Uterus (tissue), 4 donors: ENCODE results near the gene CEACAM6. TPM values are rescaled to one million over a fixed set of nuclear protein-coding genes. Genes with fewer than 3 reads are reported as not detected.
"Not testable (repeated sequence)": the region's sequence is repeated elsewhere in the genome, so short reads cannot be mapped to it uniquely, and the experiment has no call there.

Source experiments
- DNase-seq, 2 donors: peaks; one replicate each; pipeline ENCODE4 v3.0.0-alpha.2; 2019 to 2020
- H3K27ac ChIP-seq, 2 donors: fragments of 200-600 bp; sonication (generic); 1 replicate in 1 of 2; 2 replicates in 1 of 2; pipeline ENCODE4 v1.5.1; 2016 to 2018
- H3K27me3 ChIP-seq, 2 donors: fragments of 200-600 bp; sonication (generic); one replicate each; pipeline ENCODE4 v1.5.1; 2018 to 2019; ENCODE audit warnings: control low read depth in 1 of 2
- H3K36me3 ChIP-seq, 2 donors: fragments of 200-600 bp; sonication (generic); one replicate each; pipeline ENCODE4 v1.5.1; 2019; ENCODE audit warnings: control low read depth in 1 of 2
- H3K4me1 ChIP-seq, 2 donors: fragments of 200-600 bp; sonication (generic); one replicate each; pipeline ENCODE4 v1.5.1; 2018 to 2019; ENCODE audit warnings: control low read depth in 1 of 2
- H3K4me3 ChIP-seq, 2 donors: fragments of 200-600 bp; sonication (generic); 1 replicate in 1 of 2; 2 replicates in 1 of 2; pipeline ENCODE4 v1.5.1; 2018 to 2019; ENCODE audit warnings: mild to moderate bottlenecking in 1 of 2
- H3K9me3 ChIP-seq, 2 donors: fragments of 200-600 bp; sonication (generic); one replicate each; pipeline ENCODE4 v1.5.1; 2019; ENCODE audit warnings: control low read depth in 1 of 2
- CTCF ChIP-seq, 4 experiments: fragments of 200-600 bp in 2 of 4; fragments of 450-650 bp in 2 of 4; sonication (generic) in 2 of 4; IDR thresholded peaks; one replicate each; pipeline ENCODE4 v1.5.1; 2016 to 2019; ENCODE audit warnings: antibody characterized with exemption in 4 of 4, mild to moderate bottlenecking in 2 of 4, moderate library complexity in 1 of 4
- POLR2A ChIP-seq, 2 donors: fragments of 450-650 bp; IDR thresholded peaks; one replicate each; pipeline ENCODE4 v1.6.1; 2016; ENCODE audit warnings: antibody characterized with exemption in 2 of 2, mild to moderate bottlenecking in 1 of 2, moderate library complexity in 1 of 2
- intact Hi-C: fragments of 100-400 bp; cut with DNase I; formaldehyde crosslinking; loops from one replicate; pipeline ENCODE4 v1.15.1; 2023; ENCODE audit warnings: low total_unique reads
- total RNA-seq, 4 donors: library from RNA; depleted of rRNA in 3 of 4; stranded (reverse); fragments of >200 nt in 3 of 4; gene quantifications; one replicate each; pipeline versions ENCODE4 v1.1.0 to v1.2.4, GENCODE V29; 2014 to 2023
- donor health status: DM: yes; HTN: yes; CAD: no.

CEACAM6 gene
- under 1 TPM in 1 of 4 donors, not detected in 3; 0.41 TPM for total RNA-seq

- intact Hi-C loops = no loop called here
- Histone ChIP-seq H3K27ac (no peak within 1 kb of the TSS), H3K27me3 (no peaks in the 10 kb centered on the region), H3K4me3 (no peak within 1 kb of the TSS), H3K36me3 (no peaks in the 10 kb centered on the region), H3K4me1 (no peaks in the 10 kb centered on the region), H3K9me3 (no peaks in the 10 kb centered on the region)
- no peak for DNase-seq
- no peak for TF ChIP-seq POLR2A (IDR thresholded peaks at IDR 0.05)
- TF ChIP-seq CTCF (IDR thresholded peaks at IDR 0.05) = no peak
Observed at GRCh38 chr19:41755328-41755913, at the start of gene CEACAM6. CEACAM6 (plus strand) TSS chr19:41755530; CDS start chr19:41755639, 109 bp downstream.

GRCh38 chr19:41706741-41707501 is 48.4 kb upstream of the CEACAM6 start:
- Histone ChIP-seq H3K4me3 (no peak overlapping the region), H3K27ac (no peak overlapping the region), H3K9me3 (no peaks in the 10 kb centered on the region)

GRCh38 chr19:41707502-41707812 is 47.9 kb upstream of the CEACAM6 start:
- H3K9me3 ChIP-seq = no peaks in the 10 kb centered on the region
- no peaks in the 10 kb centered on the region for H3K4me1 ChIP-seq
- peak in 1 of 2 donors; percentile 7 for DNase-seq
- H3K36me3 ChIP-seq = no peaks in the 10 kb centered on the region
- no peak overlapping the region for H3K4me3 ChIP-seq
- no peak for TF ChIP-seq POLR2A (IDR thresholded peaks at IDR 0.05)
- H3K27me3 ChIP-seq = no peaks in the 10 kb centered on the region
- no peak overlapping the region for H3K27ac ChIP-seq
- intact Hi-C loops = no loop called here

More at GRCh38 chr19:41706741-41707501, 48.4 kb upstream of the CEACAM6 start:
- peak in 1 of 2 donors; percentile 1 for DNase-seq
- intact Hi-C loops = no loop called here
- TF ChIP-seq CTCF (IDR thresholded peaks at IDR 0.05) (peak in 1 of 4 experiments; percentile 13), POLR2A (IDR thresholded peaks at IDR 0.05) (no peak)
- Histone ChIP-seq H3K36me3 (no peaks in the 10 kb centered on the region), H3K27me3 (no peaks in the 10 kb centered on the region), H3K4me1 (no peaks in the 10 kb centered on the region)

- no peak for TF ChIP-seq CTCF (IDR thresholded peaks at IDR 0.05)
- TF ChIP-seq POLR2A (IDR thresholded peaks at IDR 0.05) = no peak
- H3K4me1 ChIP-seq = no peaks in the 10 kb centered on the region
- DNase-seq = no peak
- no peak overlapping the region for H3K27ac ChIP-seq
- H3K36me3 ChIP-seq = no peaks in the 10 kb centered on the region
- intact Hi-C loops = no loop called here
- no peaks in the 10 kb centered on the region for H3K27me3 ChIP-seq
- no peak overlapping the region for H3K4me3 ChIP-seq
- no peaks in the 10 kb centered on the region for H3K9me3 ChIP-seq
Observed at GRCh38 chr19:41707871-41708371, 47.4 kb upstream of the CEACAM6 start.

- Histone ChIP-seq H3K4me3 (no peak within 1 kb of the TSS), H3K4me1 (no peaks in the 10 kb centered on the region), H3K36me3 (no peaks in the 10 kb centered on the region), H3K27ac (no peak within 1 kb of the TSS), H3K9me3 (no peaks in the 10 kb centered on the region), H3K27me3 (no peaks in the 10 kb centered on the region)
- intact Hi-C loops = no loop called here
- no peak for DNase-seq
- TF ChIP-seq CTCF (IDR thresholded peaks at IDR 0.05) (no peak), POLR2A (IDR thresholded peaks at IDR 0.05) (no peak)
Observed at GRCh38 chr19:41708481-41708880, 46.8 kb upstream of the CEACAM6 start, which contains the start of gene CEACAM5. CEACAM5 (plus strand) TSS chr19:41708626; CDS start chr19:41708732, 106 bp downstream.

- H3K27ac ChIP-seq, H3K4me3 ChIP-seq, H3K9me3 ChIP-seq, DNase-seq, H3K27me3 ChIP-seq, intact Hi-C loops, H3K36me3 ChIP-seq, H3K4me1 ChIP-seq: not testable (repeated sequence)
Observed at GRCh38 chr19:41709516-41709915, 45.8 kb upstream of the CEACAM6 start.
